ENCODE data around the gene UBXN10. TPM values are rescaled to one million over a fixed set of nuclear protein-coding genes. Genes with fewer than 3 reads are reported as not detected.

The UBXN10 gene, protein sequence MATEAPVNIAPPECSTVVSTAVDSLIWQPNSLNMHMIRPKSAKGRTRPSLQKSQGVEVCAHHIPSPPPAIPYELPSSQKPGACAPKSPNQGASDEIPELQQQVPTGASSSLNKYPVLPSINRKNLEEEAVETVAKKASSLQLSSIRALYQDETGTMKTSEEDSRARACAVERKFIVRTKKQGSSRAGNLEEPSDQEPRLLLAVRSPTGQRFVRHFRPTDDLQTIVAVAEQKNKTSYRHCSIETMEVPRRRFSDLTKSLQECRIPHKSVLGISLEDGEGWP
- total RNA-seq, result 1 to 10 TPM; 1.2 to 8.0 (median 3.8) TPM
- 1 to 10 TPM in 2 of 3 donors, under 1 TPM in 1; 0.31 to 1.8 (median 1.5) TPM for polyA plus RNA-seq
- long read RNA-seq, donor 1, full-length matches to known transcripts, result 1 of 1 reads
- long read RNA-seq, donor 1, partial matches to known transcripts, result 0 of 1 reads
- long read RNA-seq, donor 1, other reads (novel, unspliced or antisense), result 0 of 1 reads
- long read RNA-seq, donor 2, partial matches to known transcripts, result 0 of 9 reads
- long read RNA-seq, donor 2, other reads (novel, unspliced or antisense), result 9 of 9 reads
- long read RNA-seq, donor 3, full-length matches to known transcripts, result 1 of 1 reads
- long read RNA-seq, donor 3, partial matches to known transcripts, result 0 of 1 reads
- long read RNA-seq, donor 3, other reads (novel, unspliced or antisense), result 0 of 1 reads
- long read RNA-seq, donor 4, result 0 reads
- long read RNA-seq, donor 5, full-length matches to known transcripts, result 1 of 1 reads
- long read RNA-seq, donor 5, partial matches to known transcripts, result 0 of 1 reads
- long read RNA-seq, donor 5, other reads (novel, unspliced or antisense), result 0 of 1 reads
- long read RNA-seq, donor 6, result 0 reads
- long read RNA-seq, donor 7, full-length matches to known transcripts, result 1 of 19 reads
- long read RNA-seq, donor 7, partial matches to known transcripts, result 0 of 19 reads
- long read RNA-seq, donor 7, other reads (novel, unspliced or antisense), result 18 of 19 reads
- long read RNA-seq, donor 8, result 0 reads
- long read RNA-seq, donor 9, result 0 reads
- long read RNA-seq, donor 10, result 0 reads

DNA sequence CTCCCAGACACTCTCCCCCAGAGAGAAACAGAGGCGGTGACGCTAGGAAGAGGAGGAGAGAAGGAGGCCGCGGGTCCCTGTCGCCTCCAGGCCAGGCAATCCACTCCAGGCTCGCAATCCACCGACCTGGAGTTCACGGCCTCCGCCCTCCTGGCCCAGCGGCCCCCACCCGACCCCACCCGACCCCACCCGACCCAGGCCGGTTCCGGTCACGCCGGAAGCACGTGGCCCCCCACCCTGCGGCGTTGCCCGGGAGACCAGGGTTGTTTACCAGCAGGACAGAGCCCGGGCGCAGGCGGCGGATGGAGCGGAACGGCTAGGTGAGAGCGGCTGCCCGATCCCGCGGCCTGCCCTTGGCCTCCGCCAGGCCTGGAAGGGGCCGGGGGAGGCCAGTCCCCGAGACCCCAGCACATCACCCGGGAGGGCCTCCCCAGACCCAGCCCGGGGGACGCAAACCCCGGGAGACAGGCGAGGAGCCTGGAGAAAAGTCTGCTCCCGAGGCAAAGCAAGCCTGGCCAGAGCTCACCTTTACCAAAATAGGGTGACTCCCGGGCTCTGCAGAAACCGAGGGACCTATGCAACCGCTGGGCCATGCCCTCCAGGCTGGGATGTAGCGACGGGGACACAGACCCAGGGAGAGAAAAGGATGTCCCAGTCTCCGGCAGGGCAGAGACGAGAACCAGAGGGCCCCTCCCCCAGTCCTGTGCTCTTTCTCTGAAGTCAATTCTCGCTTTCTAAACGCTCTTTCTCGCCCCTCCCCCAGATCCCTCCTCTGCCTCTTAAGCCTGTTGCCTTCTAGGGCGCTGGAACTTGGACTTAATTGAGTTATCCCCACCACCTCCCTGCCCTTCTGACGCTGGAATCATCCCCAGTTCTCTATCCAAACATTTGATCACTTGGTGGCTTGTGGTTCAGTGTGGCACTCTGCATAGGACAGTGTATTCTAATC is at the start of gene UBXN10, which contains the start of gene PLA2G2C:
TSS of gene UBXN10 (plus strand) at position 263 of the 949 bp plus-strand sequence. CDS start 4,466 bp downstream, outside the sequence.
TSS of gene PLA2G2C (minus strand) at position 685 of the 949 bp plus-strand sequence. CDS start 9,155 bp downstream, outside the sequence.
- TF ChIP-seq POLR2AphosphoS5 (IDR thresholded peaks at IDR 0.05), result peak in 2 of 3 donors; percentile 17 to 30
- TF ChIP-seq, protein P1, sequence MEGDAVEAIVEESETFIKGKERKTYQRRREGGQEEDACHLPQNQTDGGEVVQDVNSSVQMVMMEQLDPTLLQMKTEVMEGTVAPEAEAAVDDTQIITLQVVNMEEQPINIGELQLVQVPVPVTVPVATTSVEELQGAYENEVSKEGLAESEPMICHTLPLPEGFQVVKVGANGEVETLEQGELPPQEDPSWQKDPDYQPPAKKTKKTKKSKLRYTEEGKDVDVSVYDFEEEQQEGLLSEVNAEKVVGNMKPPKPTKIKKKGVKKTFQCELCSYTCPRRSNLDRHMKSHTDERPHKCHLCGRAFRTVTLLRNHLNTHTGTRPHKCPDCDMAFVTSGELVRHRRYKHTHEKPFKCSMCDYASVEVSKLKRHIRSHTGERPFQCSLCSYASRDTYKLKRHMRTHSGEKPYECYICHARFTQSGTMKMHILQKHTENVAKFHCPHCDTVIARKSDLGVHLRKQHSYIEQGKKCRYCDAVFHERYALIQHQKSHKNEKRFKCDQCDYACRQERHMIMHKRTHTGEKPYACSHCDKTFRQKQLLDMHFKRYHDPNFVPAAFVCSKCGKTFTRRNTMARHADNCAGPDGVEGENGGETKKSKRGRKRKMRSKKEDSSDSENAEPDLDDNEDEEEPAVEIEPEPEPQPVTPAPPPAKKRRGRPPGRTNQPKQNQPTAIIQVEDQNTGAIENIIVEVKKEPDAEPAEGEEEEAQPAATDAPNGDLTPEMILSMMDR (IDR thresholded peaks at IDR 0.05), result no peak
- no peak for TF ChIP-seq POLR2A (IDR thresholded peaks at IDR 0.05)
- TF ChIP-seq EP300 (IDR thresholded peaks at IDR 0.05), result peak; percentile 44
- DNase-seq, result peak; percentile 37 to 89
- peak within 1 kb of the TSS; percentile 42 to 54 (median 52) for H3K4me3 ChIP-seq
- peaks cover 16 to 36% (median 26%) of the 10 kb centered on the region in 4 donors for H3K4me1 ChIP-seq
- H3K36me3 ChIP-seq, result peaks cover 0 to 3% (median 0%) of the 10 kb centered on the region in 4 donors
- peak within 1 kb of the TSS in 4 of 5 donors; percentile 42 to 92 (median 74) for H3K27ac ChIP-seq
- intact Hi-C loops (cut with DNase I; ENCODE audit: low total_unique reads), result no loop called here
- no peaks in the 10 kb centered on the region for H3K9me3 ChIP-seq
- H3K27me3 ChIP-seq, result peaks cover 0 to 58% (median 8%) of the 10 kb centered on the region in 3 donors
- 3 to 13% (median 5%) methylated on average over 20 to 52 of the region's 52 CpGs for whole genome bisulfite sequencing, 5 donors

- WGBS, 5 donors, result 91 to 96% (median 95%) methylated on average over 3 of the region's 3 CpGs
- no peak for DNase-seq
- Histone ChIP-seq H3K27me3 (peaks cover 0 to 3% (median 0%) of the 10 kb centered on the region in 3 donors), H3K9me3 (no peaks in the 10 kb centered on the region), H3K4me3 (no peak overlapping the region), H3K4me1 (no peaks in the 10 kb centered on the region), H3K27ac (no peak overlapping the region), H3K36me3 (no peaks in the 10 kb centered on the region)
- intact Hi-C loops (cut with DNase I; ENCODE audit: low total_unique reads), result no loop called here
- TF ChIP-seq EP300 (IDR thresholded peaks at IDR 0.05), result no peak
- TF ChIP-seq, protein P1 (IDR thresholded peaks at IDR 0.05), result no peak
- no peak for TF ChIP-seq POLR2A (IDR thresholded peaks at IDR 0.05)
- TF ChIP-seq POLR2AphosphoS5 (IDR thresholded peaks at IDR 0.05), result no peak
Observed at GRCh38 chr1:20136249-20136648, 49.6 kb upstream of the UBXN10 start.

GRCh38 chr1:20137055-20137454 is 48.8 kb upstream of the UBXN10 start:
- 68 to 82% (median 74%) methylated on average over 4 of the region's 4 CpGs for WGBS, 5 donors
- H3K9me3 ChIP-seq, result no peaks in the 10 kb centered on the region
- H3K36me3 ChIP-seq, result no peaks in the 10 kb centered on the region
- no peak for TF ChIP-seq POLR2A (IDR thresholded peaks at IDR 0.05)
- TF ChIP-seq, protein P1 (IDR thresholded peaks at IDR 0.05), result no peak
- TF ChIP-seq EP300 (IDR thresholded peaks at IDR 0.05), result no peak
- no peak for TF ChIP-seq POLR2AphosphoS5 (IDR thresholded peaks at IDR 0.05)
- no peak overlapping the region for H3K4me3 ChIP-seq
- intact Hi-C loops (cut with DNase I; ENCODE audit: low total_unique reads), result no loop called here
- DNase-seq, result peak in 1 of 2 donors; percentile 43
- peaks cover 0 to 3% (median 0%) of the 10 kb centered on the region in 3 donors for H3K27me3 ChIP-seq
- no peak overlapping the region for H3K27ac ChIP-seq
- H3K4me1 ChIP-seq, result no peaks in the 10 kb centered on the region
